H1 (cell line): Measurements from ENCODE around the gene HAND1. TPM values are rescaled to one million over a fixed set of nuclear protein-coding genes. Genes with fewer than 3 reads are reported as not detected.

Experiments used
- CTCF ChIA-PET: fragments of 300-600 bp; sonication (Branson Sonifier 250); formaldehyde crosslinking; loops from one replicate; lab custom pipeline; 2021; ENCODE audit not compliant: partially characterized antibody; lab: Charles Lee
- POLR2A ChIA-PET: fragments of 300-600 bp; sonication (Branson Sonifier 250); formaldehyde crosslinking; loops from one replicate; lab custom pipeline; 2021; ENCODE audit warnings: inconsistent platforms; ENCODE audit not compliant: partially characterized antibody; lab: Charles Lee
- DNase-seq, 2 experiments: peaks; one replicate each; pipeline versions ENCODE4 v3.0.0 to v3.0.0-alpha.2; 2010 to 2022; ENCODE audit warnings: low spot score in 2 of 2, low read depth in 1 of 2, mixed read lengths in 1 of 2
- FAIRE-seq: peaks from 2 replicates; lab custom pipeline; 2011; peaks lifted over from hg19 to GRCh38; lab: Jason Lieb, UNC
- H2AFZ ChIP-seq: 2 replicates; pipeline ENCODE4 v1.8.1; 2012; ENCODE audit warnings: low read length, inconsistent platforms
- H2AK5ac ChIP-seq: 2 replicates; pipeline ENCODE4 v1.6.1; 2013; ENCODE audit warnings: low read depth, low read length
- H2BK120ac ChIP-seq: replicated peaks from 2 replicates; pipeline ENCODE3; 2013; ENCODE audit warnings: low read depth, low read length, inconsistent platforms
- H2BK12ac ChIP-seq: 2 replicates; pipeline ENCODE4 v1.6.1; 2013; ENCODE audit warnings: low read depth, low read length
- H2BK15ac ChIP-seq: 2 replicates; pipeline ENCODE4 v1.6.1; 2013; ENCODE audit warnings: low read length
- H2BK20ac ChIP-seq: 2 replicates; pipeline ENCODE4 v1.6.1; 2013; ENCODE audit warnings: low read length
- H2BK5ac ChIP-seq: 2 replicates; pipeline ENCODE4 v1.6.1; 2013; ENCODE audit warnings: low read depth, low read length
- H3K14ac ChIP-seq: 2 replicates; pipeline ENCODE4 v1.6.1; 2013; ENCODE audit warnings: inconsistent platforms; ENCODE audit not compliant: insufficient read length
- H3K18ac ChIP-seq: 2 replicates; pipeline ENCODE4 v1.6.1; 2013; ENCODE audit warnings: low read length; ENCODE audit errors: extremely low read depth
- H3K23ac ChIP-seq: 2 replicates; pipeline ENCODE4 v1.6.1; 2013; ENCODE audit warnings: inconsistent platforms; ENCODE audit not compliant: insufficient read length
- H3K23me2 ChIP-seq: 2 replicates; pipeline ENCODE4 v1.6.1; 2013; ENCODE audit warnings: low read depth, low read length
- H3K27ac ChIP-seq: 2 replicates; pipeline ENCODE4 v1.6.1; 2011; ENCODE audit warnings: low read depth, low read length, inconsistent platforms
- H3K27me3 ChIP-seq, 4 experiments: replicated peaks in 1 of 4; 1 replicate in 1 of 4; 2 replicates in 3 of 4; pipeline versions ENCODE4 v1.6.1 to v1.8.1; 2011 to 2013; ENCODE audit warnings: low read length in 3 of 4, mild to moderate bottlenecking in 3 of 4, inconsistent platforms in 2 of 4, mixed read lengths in 2 of 4, moderate library complexity in 1 of 4; ENCODE audit not compliant: control insufficient read depth in 3 of 4, insufficient read depth in 3 of 4; ENCODE audit errors: extremely low read depth in 1 of 4
- H3K36me3 ChIP-seq, 4 experiments: 2 replicates each; pipeline versions ENCODE4 v1.6.1 to v1.8.1; 2011 to 2013; ENCODE audit warnings: mild to moderate bottlenecking in 4 of 4, low read length in 3 of 4, moderate library complexity in 2 of 4, control low read depth in 1 of 4, inconsistent platforms in 1 of 4; ENCODE audit not compliant: insufficient read depth in 4 of 4, control insufficient read depth in 2 of 4
- H3K4ac ChIP-seq: replicated peaks from 2 replicates; pipeline ENCODE3; 2013; ENCODE audit warnings: low read length, low read depth, mixed read lengths, inconsistent platforms; ENCODE audit not compliant: insufficient read length
- H3K4me1 ChIP-seq, 4 experiments: replicated peaks in 1 of 4; 1 replicate in 1 of 4; 2 replicates in 3 of 4; pipeline versions ENCODE4 v1.6.1 to v1.8.1; 2011 to 2013; ENCODE audit warnings: low read length in 3 of 4, inconsistent platforms in 2 of 4, mixed read lengths in 1 of 4; ENCODE audit not compliant: insufficient read depth in 4 of 4, control insufficient read depth in 3 of 4
- H3K4me2 ChIP-seq, 2 experiments: 2 replicates each; pipeline versions ENCODE4 v1.6.1 to v1.8.1; 2011 to 2013; ENCODE audit warnings: low read depth in 2 of 2, low read length in 2 of 2, control low read depth in 1 of 2, inconsistent platforms in 1 of 2, mild to moderate bottlenecking in 1 of 2; ENCODE audit not compliant: insufficient read depth in 1 of 2
- H3K4me3 ChIP-seq, 4 experiments: fragments of 200-600, 300-600 bp in 1 of 4; sonication (generic), shearing (Covaris generic), sonication (Bioruptor Twin) in 1 of 4; 2 replicates each; pipeline versions ENCODE4 v1.5.1 to v1.8.1; 2011 to 2016; ENCODE audit warnings: low read length in 4 of 4, low read depth in 3 of 4, control low read depth in 2 of 4, inconsistent platforms in 2 of 4, mild to moderate bottlenecking in 2 of 4, mixed read lengths in 1 of 4, moderate library complexity in 1 of 4; ENCODE audit not compliant: insufficient read depth in 2 of 4; ENCODE audit errors: extremely low read depth in 1 of 4
- H3K56ac ChIP-seq: replicated peaks from 2 replicates; pipeline ENCODE3; 2013; ENCODE audit warnings: low read depth, mild to moderate bottlenecking, mixed read lengths, low read length, inconsistent platforms; ENCODE audit not compliant: insufficient read length
- H3K79me1 ChIP-seq: 2 replicates; pipeline ENCODE4 v1.6.1; 2013; ENCODE audit warnings: low read depth, low read length, control low read depth
- H3K79me2 ChIP-seq, 2 experiments: 2 replicates each; pipeline versions ENCODE4 v1.6.1 to v1.8.1; 2012 to 2013; ENCODE audit warnings: low read length in 2 of 2, mild to moderate bottlenecking in 2 of 2, inconsistent platforms in 1 of 2; ENCODE audit not compliant: insufficient read depth in 2 of 2, control insufficient read depth in 1 of 2
- H3K9ac ChIP-seq, 4 experiments: replicated peaks in 1 of 4; 1 replicate in 1 of 4; 2 replicates in 3 of 4; pipeline versions ENCODE4 v1.6.1 to v1.8.1; 2011 to 2013; ENCODE audit warnings: low read depth in 3 of 4, low read length in 3 of 4, control low read depth in 2 of 4, mild to moderate bottlenecking in 2 of 4, moderate library complexity in 2 of 4, inconsistent platforms in 1 of 4; ENCODE audit errors: extremely low read depth in 1 of 4
- H3K9me3 ChIP-seq, 2 experiments: 2 replicates each; pipeline versions ENCODE4 v1.6.1 to v1.8.1; 2012 to 2013; ENCODE audit warnings: mild to moderate bottlenecking in 2 of 2, moderate library complexity in 2 of 2, control low read depth in 1 of 2, inconsistent platforms in 1 of 2, low read depth in 1 of 2, low read length in 1 of 2, mixed read lengths in 1 of 2; ENCODE audit not compliant: insufficient read depth in 2 of 2
- H4K20me1 ChIP-seq, 2 experiments: replicated peaks in 1 of 2; 2 replicates each; pipeline versions ENCODE3 to v1.8.1; 2011 to 2013; ENCODE audit warnings: inconsistent platforms in 2 of 2, low read length in 2 of 2, mild to moderate bottlenecking in 1 of 2; ENCODE audit not compliant: insufficient read depth in 2 of 2, control insufficient read depth in 1 of 2
- H4K5ac ChIP-seq: 2 replicates; pipeline ENCODE4 v1.6.1; 2013; ENCODE audit warnings: low read length, low read depth, mixed read lengths, inconsistent platforms; ENCODE audit not compliant: insufficient read length
- H4K8ac ChIP-seq: 2 replicates; pipeline ENCODE4 v1.8.0; 2013; ENCODE audit warnings: mild to moderate bottlenecking, moderate library complexity, low read length, inconsistent platforms; ENCODE audit not compliant: insufficient read depth; ENCODE audit errors: extremely low read depth
- H4K91ac ChIP-seq: replicated peaks from 2 replicates; pipeline ENCODE3; 2013; ENCODE audit warnings: low read length, mixed read lengths, inconsistent platforms; ENCODE audit not compliant: insufficient read length
- CTCF ChIP-seq, 3 experiments: IDR thresholded peaks; 1 replicate in 2 of 3; 2 replicates in 1 of 3; pipeline versions ENCODE4 v1.5.1 to v1.6.1; 2011; ENCODE audit warnings: low read length in 3 of 3, mild to moderate bottlenecking in 3 of 3, inconsistent platforms in 2 of 3, low read depth in 1 of 3, moderate library complexity in 1 of 3; ENCODE audit not compliant: insufficient read depth in 1 of 3; ENCODE audit errors: control extremely low read depth in 1 of 3
- MAFK ChIP-seq: IDR thresholded peaks from 2 replicates; pipeline ENCODE4 v1.6.1; 2012; ENCODE audit warnings: low read depth, mild to moderate bottlenecking, improper control_type of control experiment, low read length
- NRF1 ChIP-seq: IDR thresholded peaks from 2 replicates; pipeline ENCODE4 v1.6.1; 2011; ENCODE audit warnings: mild to moderate bottlenecking, low read depth, low read length, improper control_type of control experiment
- POLR2AphosphoS5 ChIP-seq: IDR thresholded peaks from 2 replicates; pipeline ENCODE4 v1.6.1; 2011; ENCODE audit warnings: low read depth, low read length
- SAP30 ChIP-seq: fragments of 300-600 bp; sonication (generic); IDR thresholded peaks from 2 replicates; pipeline ENCODE4 v1.7.1; 2012; ENCODE audit warnings: low read length, moderate library complexity, mild to moderate bottlenecking, inconsistent platforms; ENCODE audit not compliant: insufficient read depth, insufficient replicate concordance
- SIX5 ChIP-seq: IDR thresholded peaks from 2 replicates; pipeline ENCODE4 v1.6.1; 2011; ENCODE audit warnings: mild to moderate bottlenecking, low read depth, low read length
- TAF1 ChIP-seq: IDR thresholded peaks from 2 replicates; pipeline ENCODE4 v1.6.1; 2011; ENCODE audit warnings: mild to moderate bottlenecking, low read depth, low read length
- WGBS, 2 experiments: shearing (Covaris generic) in 1 of 2; methylation state at CpG; one replicate each; pipeline versions ENCODE4 v1.1.6 to v1.1.7; 2013 to 2015; ENCODE audit warnings: low lambda C conversion rate in 2 of 2, mixed read lengths in 2 of 2, inconsistent platforms in 1 of 2, low coverage in 1 of 2, missing lambda C conversion rate in 1 of 2; ENCODE audit not compliant: insufficient replicate concordance in 2 of 2, insufficient coverage in 1 of 2, insufficient read length in 1 of 2; ENCODE audit errors: extremely low coverage in 1 of 2, missing lambda C conversion rate in 1 of 2; 5-methylcytosine and 5-hydroxymethylcytosine counted together
- polyA plus RNA-seq, 7 experiments: library from polyadenylated mRNA; depleted of rRNA in 3 of 7; stranded (reverse) in 5 of 7; unstranded in 2 of 7; fragments of >200 nt in 5 of 7; fragments of 200-250 nt in 2 of 7; gene quantifications; 1 replicate in 5 of 7; 2 replicates in 1 of 7; 4 replicates in 1 of 7; pipeline versions ENCODE4 v1.2.1 to v1.2.3, GENCODE V29; 2011 to 2013; ENCODE audit warnings: missing spikeins in 2 of 7, mixed read lengths in 2 of 7
- total RNA-seq: library from RNA; stranded (reverse); fragmentation: NEBNext Ultra II Directional; extraction: Animal tissue kit (Norgen Biotek cat#: 25700); gene quantifications from 2 replicates; pipeline ENCODE4 v1.2.1, GENCODE V29; 2021

Gene HAND1
- total and polyA plus RNA-seq, 2 of the 8 experiments (the other 6 are each of a cell fraction or from before 2014, with no cell fraction given) = 0.06 TPM; not detected in 1

- Histone ChIP-seq H4K91ac (no peak overlapping the region), H3K4me3 (no peak overlapping the region)
These were observed 38.4 kb upstream of the HAND1 start for GRCh38 chr5:154516475-154516874.

More at GRCh38 chr5:154516475-154516874, 38.4 kb upstream of the HAND1 start:
- no peak for TF ChIP-seq NRF1
- TF ChIP-seq MAFK = no peak
- no peak for TF ChIP-seq POLR2AphosphoS5
- TF ChIP-seq SAP30 = no peak
- no peak for TF ChIP-seq SIX5
- no peak for TF ChIP-seq CTCF (IDR thresholded peaks at IDR 0.05; ENCODE audit: control extremely low read depth in 1 of 3, insufficient read depth in 1 of 3, low read depth in 1 of 3, low read length in 3 of 3)
- no peak for TF ChIP-seq TAF1
- H3K4me1 ChIP-seq = peaks cover 0 to 3% (median 0%) of the 10 kb centered on the region in 4 experiments; a peak in 2 of 7 replicates
- no peak overlapping the region for H2AK5ac ChIP-seq
- no peak overlapping the region for H3K27ac ChIP-seq
- no peak overlapping the region for H3K14ac ChIP-seq
- no peaks in the 10 kb centered on the region for H3K79me1 ChIP-seq
- no peak overlapping the region for H3K56ac ChIP-seq
- no peak overlapping the region for H2BK5ac ChIP-seq
- 95% methylated on average over 5 of the region's 5 CpGs; no CpG with 5 or more reads in 1 of the 2 experiments for WGBS, 2 experiments
- CTCF ChIA-PET = interaction anchor here (0.7 to 7.5 kb wide), 7 partner anchors 13 to 114 kb away, joined by 3 to 87 read pairs (median 3); no protein-coding TSS in a partner anchor
- POLR2A ChIA-PET = no interaction called here
- no peak overlapping the region for H3K4me2 ChIP-seq
- H3K9me3 ChIP-seq = no peaks in the 10 kb centered on the region
- H3K27me3 ChIP-seq = no peaks in the 10 kb centered on the region
- H3K18ac ChIP-seq = no peak overlapping the region
- no peaks in the 10 kb centered on the region for H3K36me3 ChIP-seq
- no peak overlapping the region for H2BK15ac ChIP-seq
- no peak overlapping the region for H3K4ac ChIP-seq
- H3K9ac ChIP-seq = no peak overlapping the region
- FAIRE-seq = no peak
- H2BK12ac ChIP-seq = no peak overlapping the region
- no peak overlapping the region for H4K5ac ChIP-seq
- no peak overlapping the region for H3K23ac ChIP-seq
- no peak overlapping the region for H2BK120ac ChIP-seq
- DNase-seq = no peak
- H2BK20ac ChIP-seq = no peak overlapping the region
- H4K20me1 ChIP-seq = no peaks in the 10 kb centered on the region
- H3K23me2 ChIP-seq = no peaks in the 10 kb centered on the region; the same call in 1 of the 2 replicates
- H4K8ac ChIP-seq = no peak overlapping the region
- H2AFZ ChIP-seq = no peak overlapping the region
- no peaks in the 10 kb centered on the region for H3K79me2 ChIP-seq
